Stimulated activated CD4-positive, alpha-beta T cell treated with anti-CD3 and anti-CD28 coated beads, Interleukin-2, amount 100 ng/mL, for 48 hours (primary cell): ENCODE data around the gene CTU1.
"Not testable (repeated sequence)": the region's sequence is repeated elsewhere in the genome, so short reads cannot be mapped to it uniquely, and the experiment has no call there.

Source experiments
- DNase-seq, 2 donors: peaks; one replicate each; pipeline ENCODE4 v3.0.0-alpha.2; 2020

Gene CTU1

DNA sequence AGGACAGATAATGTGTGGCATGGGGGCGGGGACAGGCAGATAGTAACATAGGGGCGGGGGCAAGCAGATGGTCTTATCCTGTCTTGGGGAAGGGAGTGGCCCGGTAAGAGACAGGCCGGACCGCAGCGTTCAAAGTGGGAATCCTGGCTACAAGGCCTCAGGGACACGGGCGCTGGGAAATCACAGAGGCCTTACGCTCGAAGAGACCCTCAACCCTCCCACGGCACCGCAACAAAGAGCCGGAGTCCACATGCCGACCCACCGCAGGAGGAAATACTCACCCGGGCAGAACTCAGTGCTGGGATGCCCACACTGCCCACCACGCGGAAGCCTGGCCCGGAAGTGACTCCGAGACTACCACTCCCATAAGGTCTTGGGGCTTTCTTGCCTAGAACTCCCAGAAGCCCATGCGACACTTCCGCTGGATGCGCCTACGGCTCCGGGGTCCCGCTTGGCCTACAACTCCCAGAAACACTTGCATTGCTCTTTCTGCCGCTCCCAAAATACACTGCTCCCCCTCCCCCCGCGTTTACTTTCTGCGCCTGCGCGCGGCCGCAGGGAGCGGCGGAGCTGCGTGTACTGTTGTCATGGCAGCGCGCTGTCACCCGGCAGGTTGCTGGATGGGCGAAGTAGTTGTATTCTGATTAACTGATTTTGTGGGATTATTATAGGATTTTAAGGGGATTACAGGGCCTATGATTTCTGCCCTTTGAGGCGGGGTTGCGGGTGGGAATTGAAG lies at the start of gene CTU1:
Gene CTU1 (minus strand): TSS at position 344 of the 739 bp plus-strand sequence. CDS start 3,840 bp downstream, outside the sequence.
- peak; percentile 95 to 97 for DNase-seq

DNA sequence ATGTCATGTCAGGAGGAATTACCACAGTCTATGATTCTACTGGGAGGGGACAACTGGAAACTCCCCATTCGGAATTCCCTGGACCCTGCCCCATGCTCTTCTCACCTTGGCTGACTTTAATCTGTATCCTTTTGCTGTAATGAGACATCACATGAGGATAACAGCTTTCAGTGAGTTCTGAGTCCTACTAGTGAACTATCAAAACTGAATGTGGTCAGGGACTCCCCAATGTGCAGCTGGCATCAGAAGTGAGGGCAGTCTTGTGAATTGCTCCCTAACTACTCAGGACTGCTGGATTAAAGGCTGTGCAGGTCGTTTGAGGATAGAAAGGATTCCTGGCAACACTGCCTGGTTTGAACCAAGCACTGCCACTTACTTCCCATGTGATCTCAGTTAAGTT lies 49.1 kb upstream of the CTU1 start:
- no peak for DNase-seq

DNA sequence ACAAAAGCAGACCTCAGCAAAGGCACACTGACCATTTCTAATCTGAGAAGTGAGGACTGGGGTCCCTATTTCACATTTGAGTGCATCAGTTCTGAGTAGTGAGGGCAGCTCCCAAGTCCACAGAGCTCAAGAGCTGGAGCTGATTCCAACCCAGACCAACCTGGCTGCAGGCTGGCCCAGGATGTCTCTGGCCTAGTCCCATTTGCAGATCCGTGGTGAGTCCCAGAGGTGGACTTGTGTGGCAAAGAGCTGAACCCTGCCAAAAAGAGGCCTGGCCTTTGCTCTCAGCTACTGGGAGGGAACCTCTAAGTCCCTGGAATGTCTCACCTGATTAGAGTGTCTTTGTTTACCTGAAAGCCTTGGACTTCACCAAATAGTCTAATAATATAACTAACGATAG lies 48.5 kb upstream of the CTU1 start:
- no peak for DNase-seq

DNA sequence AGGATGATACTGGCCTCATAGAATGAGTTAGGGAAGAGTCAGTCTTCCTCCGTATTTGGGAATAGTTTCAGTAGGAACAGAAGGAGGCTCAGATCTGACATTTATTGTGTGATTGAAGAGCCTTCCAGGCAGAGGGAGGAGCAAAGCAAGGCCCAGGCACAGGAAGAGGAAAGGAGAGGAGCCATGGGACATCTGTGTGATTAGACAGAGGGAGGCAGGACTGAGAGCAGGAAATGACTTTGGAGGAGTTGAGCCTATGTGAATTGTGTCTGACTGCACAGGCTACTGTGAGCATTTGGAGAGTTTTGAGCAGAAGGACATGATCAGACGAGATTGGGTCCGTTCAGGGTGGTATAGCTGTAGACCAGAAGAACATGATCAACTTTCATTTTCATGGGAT lies 42.4 kb upstream of the CTU1 start:
- DNase-seq = no peak

DNA sequence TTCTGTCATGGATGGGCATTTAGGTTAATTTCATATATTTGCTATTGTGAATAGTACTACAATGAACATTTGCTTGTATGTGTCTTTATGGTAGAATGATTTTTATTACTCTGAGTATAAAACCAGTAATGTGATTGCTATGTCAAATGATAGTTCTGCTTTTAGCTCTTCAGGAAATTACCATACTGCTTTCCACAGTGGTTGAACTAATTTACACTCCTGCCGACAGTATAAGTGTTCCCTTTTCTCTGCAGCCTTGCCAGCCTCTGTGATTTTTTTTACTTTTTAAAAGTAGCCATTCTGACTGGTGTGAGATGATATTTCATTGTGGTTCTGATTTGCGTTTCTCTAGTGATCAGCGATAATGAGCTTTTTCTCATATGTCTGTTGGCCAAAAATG lies 40.4 kb upstream of the CTU1 start:
- no peak for DNase-seq

DNA sequence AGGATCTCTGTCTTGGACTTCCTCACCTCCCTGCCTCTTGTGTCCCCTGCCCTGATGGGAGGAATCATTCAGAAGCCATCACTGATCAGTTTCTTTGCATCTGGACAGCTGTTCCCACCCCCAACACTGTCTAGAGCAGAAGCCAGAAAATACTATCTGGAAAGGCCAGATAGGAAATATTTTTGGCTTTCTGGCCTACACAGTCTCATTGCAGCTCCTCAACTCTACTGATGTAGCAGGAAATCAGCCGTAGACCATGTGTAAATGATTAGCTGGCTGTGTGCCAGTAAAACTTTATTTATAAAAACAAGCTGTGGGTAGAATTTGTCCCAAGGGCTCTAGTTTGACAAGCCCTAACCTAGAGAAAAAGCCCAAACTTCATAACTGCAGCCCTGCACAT lies 39.5 kb upstream of the CTU1 start:
- no peak for DNase-seq

DNA sequence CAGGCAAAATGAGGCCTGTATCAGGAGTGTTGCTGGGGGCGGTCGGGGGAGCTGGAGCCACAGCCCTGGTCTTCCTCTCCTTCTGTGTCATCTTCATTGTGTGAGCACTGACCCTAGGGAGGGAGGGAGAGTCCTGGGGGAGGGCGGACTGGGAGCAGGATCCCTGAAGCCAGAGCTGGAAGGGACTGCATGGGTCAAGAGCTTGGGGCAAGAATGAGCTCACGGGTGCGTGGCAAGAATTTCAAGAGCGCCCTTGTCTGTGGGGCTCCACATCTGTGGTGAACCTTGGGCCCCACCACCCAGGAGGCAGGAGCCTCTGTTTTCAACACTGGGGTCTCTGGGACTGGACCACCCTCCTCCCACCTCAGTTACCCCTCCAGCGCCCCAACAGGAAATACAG lies 38.5 kb upstream of the CTU1 start:
- DNase-seq = no peak

DNA sequence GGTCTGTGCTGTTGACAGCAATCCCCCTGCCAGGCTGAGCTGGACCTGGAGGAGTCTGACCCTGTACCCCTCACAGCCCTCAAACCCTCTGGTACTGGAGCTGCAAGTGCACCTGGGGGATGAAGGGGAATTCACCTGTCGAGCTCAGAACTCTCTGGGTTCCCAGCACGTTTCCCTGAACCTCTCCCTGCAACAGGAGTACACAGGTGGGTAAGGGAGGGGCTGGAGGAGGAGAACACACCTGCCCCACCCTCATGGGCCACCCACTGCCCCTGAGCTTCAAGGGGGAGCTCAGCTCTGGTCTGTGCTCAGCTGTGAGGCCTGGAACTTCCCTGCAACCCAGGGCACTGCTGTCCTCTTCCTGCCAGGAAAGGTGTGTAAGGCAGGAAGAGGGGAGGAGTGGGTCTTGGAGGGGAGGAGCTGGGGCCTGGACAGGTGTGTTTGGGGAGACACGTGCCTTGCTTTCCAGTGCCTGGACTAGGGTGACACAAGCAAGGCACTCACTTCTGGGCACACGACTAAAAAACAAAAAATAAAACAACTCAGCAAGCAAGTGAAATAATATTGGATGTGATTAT lies 37.8 kb upstream of the CTU1 start:
- DNase-seq = no peak

DNA sequence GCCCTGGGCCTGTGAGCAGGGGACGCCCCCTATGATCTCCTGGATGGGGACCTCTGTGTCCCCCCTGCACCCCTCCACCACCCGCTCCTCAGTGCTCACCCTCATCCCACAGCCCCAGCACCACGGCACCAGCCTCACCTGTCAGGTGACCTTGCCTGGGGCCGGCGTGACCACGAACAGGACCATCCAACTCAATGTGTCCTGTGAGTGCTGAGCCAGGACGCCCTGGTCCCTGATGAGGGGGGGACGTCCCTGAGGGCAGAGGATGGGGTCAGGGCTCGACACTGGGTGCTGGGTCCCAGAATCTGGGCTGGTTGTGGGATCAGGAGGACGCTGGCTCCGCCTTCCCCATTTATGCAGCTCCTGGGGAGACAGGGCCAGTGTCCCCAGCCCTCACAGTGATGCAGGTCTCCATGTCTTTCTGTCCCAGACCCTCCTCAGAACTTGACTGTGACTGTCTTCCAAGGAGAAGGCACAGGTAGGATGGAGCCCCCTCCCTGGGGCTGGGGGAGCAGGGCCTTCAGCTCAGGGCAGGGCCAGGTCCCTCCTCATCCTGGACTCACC lies 36.4 kb upstream of the CTU1 start:
- no peak for DNase-seq

DNA sequence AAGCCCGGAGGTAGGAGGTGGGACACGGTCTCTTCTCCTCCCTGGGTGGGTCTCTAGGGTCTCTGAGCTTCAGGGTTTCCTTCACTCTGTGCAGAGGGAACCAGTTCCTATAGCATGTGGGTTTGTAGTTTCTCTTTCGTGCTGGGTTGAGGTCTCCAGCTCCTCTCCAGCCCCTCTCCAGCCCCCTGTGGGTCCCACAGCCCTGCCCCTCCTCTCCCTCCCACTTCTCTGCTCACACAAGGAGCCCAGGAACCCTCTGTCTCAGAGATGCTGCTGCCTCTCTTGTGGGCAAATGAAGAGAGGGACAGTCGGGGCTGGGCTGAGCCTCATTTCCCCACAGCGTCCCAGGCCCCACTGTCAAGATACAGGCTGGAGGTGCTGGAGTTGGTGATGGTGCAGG lies 35.3 kb upstream of the CTU1 start:
- no peak for DNase-seq

DNA sequence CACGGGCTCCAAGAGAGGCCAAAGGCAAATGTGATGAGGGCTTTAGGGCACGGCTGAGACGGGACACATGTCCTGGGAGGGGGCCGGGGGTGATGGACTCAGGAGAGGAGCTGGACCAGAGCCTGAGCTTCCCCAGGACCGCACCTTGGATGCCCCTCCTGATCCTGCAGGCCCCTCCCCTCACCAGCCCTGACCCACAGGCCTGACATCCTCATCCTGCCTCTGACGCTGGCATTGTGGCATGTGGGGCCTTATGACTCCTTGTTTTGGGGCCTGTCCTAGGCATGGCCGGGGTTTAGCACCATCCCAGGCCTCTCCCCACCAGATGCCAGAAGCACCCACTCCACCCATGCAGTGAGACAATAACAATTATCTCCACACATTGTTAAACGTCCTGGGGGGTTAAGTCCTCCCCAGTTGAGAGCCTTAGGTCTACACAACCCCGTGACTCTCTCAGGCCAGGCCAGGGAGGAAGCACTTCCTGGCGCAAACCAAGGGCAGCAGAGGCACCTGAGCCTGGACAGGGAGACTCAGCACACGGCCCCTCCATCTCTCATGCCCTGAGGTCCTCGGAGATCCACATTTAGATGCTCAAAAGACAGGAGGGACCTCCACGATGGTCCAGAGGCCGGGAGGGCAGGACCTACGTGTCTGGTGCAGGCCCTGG lies 34.7 kb upstream of the CTU1 start:
- not testable (repeated sequence) for DNase-seq

DNA sequence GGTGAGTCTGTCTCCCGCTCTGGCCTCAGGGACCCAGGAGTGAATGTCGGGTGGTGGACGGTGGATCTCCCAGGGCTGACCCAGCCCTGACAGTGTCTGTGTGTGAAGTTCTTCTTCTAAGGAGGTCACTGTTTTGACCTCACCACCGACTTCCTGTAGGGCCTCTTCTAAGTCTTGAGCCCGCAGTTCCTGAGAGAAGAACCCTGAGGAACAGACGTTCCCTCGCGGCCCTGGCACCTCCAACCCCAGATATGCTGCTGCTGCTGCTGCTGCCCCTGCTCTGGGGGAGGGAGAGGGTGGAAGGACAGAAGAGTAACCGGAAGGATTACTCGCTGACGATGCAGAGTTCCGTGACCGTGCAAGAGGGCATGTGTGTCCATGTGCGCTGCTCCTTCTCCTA lies 33.9 kb upstream of the CTU1 start, which contains the start of gene SIGLEC7:
Gene SIGLEC7 (plus strand): TSS at position 183 of the 400 bp plus-strand sequence. CDS start 69 bp downstream, at position 252.
- DNase-seq = no peak

DNA sequence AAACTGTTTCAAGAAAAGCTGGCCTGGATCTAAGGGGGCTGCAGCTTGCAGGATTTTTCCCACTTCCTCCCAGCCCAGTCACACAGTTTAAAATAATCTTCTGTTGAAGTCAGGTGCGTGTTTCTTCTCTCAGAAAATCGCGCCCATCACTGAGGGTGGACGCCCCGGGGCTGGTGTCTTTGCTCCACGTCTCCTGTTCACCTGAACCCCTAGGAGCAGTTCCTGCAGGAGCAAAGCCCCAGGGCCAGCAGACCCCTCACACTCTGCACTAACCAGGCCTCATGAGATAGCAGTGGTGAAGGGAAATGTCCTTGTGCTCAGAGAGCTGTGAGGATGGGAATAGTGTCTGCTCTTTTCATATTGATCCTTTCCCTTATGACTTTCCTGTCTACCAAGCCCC lies 33.0 kb upstream of the CTU1 start:
- DNase-seq = no peak

DNA sequence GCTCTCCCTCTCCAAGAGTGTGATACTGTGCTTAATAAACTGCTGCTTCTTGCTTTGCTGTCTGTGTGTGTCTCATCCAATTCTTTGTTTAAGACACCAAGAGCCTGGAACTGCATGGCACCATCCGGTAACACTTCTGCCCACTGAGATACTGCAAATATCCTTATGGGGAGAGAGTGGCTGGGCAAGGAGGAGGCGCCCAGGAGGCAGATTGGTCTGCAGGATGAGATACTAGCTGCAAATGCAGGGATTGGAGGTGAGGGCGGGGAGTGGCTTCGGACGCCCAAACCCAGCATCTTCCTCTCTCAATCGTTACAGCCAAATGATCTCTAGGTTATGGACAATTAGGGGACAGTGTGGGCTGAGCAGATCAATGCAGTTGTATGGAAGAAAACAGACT lies 32.2 kb upstream of the CTU1 start:
- DNase-seq = no peak

DNA sequence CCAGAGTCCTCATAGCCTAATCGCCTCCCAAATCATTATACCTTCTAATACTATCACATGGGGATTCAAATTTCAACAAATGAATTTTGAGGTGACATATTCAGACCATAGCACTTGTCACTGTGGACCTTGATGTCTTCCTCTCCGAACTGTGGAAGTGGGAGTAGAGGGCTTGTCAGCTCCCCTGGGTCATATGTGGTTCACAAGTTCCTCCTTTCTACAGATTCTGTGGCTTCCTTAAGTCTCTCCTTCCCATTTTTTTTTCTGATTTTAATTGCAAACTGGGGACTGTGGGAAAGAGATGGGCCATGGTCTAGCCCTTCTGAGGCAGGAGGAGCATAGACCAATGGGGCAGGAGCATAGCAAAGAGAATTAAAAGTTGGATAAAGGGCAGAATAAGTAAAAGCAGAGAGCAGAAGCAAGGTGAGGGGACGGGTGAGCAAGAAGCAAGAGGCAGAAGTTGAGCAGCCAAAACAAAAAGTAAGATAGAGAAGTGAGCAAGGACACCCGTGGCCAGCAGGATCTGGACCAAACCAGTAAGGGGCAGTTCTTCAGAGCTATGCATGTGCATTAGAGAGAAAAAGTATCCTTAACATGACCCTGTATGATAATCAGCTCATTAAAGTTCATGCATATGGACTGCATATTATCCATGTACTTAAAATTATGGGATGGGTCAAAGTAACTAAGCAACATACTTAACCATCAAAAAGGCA lies 31.2 kb upstream of the CTU1 start:
- no peak for DNase-seq

DNA sequence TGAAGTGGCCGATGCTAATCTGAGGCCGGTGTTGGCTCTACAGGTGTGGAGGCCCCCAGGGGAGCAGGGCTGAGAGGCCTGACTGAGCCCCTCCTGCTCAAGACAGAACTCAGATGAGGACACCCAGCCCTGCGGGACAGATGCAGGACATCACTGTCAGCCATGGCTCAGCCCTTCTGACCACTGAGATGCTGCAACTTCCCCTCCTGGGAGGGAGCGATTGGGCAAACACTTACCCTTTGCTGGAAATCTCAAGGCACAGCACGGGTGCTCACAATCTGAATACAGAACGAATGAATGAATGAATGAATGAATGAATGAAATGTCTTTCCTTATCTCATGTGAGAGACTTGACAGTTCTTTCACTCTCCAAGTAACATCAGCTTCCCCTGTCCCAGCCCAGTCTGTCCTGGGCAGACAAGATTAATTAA lies 30.4 kb upstream of the CTU1 start:
- DNase-seq = no peak

DNA sequence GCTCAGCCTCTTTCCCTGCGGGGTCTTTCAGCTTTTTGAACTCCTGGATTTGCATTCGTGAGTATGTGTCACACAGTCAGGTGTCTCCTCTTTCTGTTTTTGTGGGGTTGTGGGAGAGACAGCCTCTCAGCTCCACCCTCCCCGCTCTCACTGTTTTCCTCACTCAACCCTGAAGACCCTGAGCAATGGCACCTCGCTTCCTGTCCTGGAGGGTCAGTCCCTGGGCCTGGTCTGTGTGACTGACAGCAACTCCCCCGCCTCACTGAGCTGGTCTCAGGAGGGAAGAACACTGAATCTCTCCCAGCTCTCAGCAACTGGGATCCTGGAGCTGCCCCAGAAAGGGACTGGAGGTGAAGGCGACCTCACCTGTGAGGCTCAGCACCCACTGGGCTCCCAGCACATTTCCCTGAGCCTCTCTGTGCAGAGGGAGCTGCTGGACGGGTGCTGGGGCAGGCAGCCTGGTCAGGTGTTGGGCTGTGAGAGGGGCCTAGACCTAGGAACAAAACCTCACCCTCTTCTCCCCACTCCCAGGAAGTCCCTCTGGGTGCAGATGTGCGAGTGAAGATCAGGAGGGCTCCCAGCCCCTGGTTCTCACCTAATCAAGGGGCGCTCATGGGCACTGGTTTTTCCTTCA lies 29.7 kb upstream of the CTU1 start:
- DNase-seq = no peak

DNA sequence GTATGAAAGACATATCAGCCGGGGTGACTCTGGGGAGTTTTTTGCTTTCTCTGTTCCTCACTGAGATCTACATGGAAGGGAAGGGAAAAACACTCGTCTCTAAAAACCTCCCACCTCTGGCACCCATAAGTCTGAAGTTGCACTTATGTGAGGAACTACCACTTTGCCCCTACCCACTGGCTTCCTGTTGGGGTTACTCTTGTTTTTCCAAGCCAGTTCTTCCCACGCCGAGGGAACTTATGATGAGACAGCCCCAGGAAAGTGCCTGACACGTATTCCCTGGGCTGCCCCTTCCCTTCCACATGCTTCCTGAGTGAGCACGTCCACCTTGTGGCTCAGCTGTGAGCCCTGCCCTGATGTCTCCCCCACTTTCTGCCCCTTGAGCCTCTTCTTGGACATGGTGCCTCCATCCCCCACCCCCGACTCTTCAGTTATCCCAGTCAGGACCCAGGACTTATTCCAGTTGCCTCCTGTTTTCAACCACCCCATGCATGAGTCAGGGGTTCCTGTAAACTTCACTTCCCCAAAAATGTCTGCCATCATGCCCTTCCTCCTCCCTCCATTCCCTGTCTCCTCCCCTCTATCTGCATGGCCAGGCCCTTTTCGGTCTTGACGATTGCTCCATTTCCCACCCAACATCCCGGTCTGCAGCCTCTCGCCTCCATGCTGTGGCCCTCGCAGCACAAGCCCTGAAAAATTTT lies 28.8 kb upstream of the CTU1 start:
- no peak for DNase-seq

DNA sequence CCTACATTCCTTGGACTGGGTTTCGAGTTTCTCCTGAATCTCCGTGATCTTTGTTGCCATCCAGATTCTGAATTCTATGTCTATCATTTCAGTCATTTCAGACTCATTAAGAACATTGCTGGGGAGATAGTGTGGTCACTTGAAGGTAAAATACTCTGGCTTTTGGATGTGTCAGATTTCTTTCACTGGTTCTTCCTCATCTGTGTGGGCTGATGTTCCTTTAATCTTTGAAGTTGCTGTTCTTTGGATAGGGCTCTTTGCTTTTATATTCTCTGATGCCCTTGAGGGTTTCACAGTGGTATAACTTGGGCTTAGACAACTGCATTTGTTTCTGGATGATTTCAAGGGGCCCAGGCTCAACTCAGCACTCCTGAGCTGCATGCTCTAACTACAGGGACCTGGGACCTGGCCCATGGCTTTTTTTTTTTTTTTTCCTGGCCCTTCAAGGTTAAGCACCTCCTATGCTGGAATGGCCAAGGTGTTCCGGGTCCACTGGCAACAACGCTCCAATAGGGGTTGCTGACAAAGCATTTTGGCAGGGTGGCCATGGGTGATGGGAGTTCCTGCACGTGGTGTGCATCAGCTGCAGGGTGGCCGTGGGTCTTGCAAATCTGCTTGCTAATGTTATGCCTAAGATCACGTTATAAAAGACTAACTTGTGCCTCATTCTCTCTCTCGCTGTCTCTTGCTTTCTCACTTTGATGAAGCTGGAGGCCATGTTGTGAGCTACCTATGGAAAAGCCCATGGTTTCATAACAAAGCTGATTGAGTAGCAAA lies 28.0 kb upstream of the CTU1 start:
- DNase-seq = no peak

DNA sequence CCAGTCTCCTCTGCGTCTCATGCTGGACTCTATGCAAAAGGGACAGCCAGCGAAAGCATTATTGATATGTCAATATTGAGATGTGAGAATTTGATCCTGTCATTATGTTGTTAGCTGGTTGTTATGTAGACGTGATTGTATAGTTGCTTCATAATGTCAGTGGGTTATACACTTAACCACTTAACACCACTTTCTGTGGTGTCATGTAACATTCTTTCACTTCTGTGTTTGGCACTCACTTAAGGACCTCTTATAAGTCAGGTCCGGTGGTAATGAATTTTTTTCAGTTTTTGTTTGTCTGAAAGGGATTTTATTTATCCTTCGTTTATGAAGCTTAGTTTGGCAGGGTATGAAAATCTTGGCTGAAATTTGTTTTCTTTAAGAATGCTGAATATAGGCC lies 26.8 kb upstream of the CTU1 start:
- DNase-seq = no peak
